HG03280 (cell line): ENCODE measurements around the gene LGALS3.

Experiments
- ATAC-seq: cut with Tn5 transposase; IDR thresholded peaks from one replicate; pipeline ENCODE4 v1.9.1; 2021; ENCODE audit warnings: mild to moderate bottlenecking, moderate library complexity; ENCODE audit not compliant: unreplicated experiment

The LGALS3 gene

DNA sequence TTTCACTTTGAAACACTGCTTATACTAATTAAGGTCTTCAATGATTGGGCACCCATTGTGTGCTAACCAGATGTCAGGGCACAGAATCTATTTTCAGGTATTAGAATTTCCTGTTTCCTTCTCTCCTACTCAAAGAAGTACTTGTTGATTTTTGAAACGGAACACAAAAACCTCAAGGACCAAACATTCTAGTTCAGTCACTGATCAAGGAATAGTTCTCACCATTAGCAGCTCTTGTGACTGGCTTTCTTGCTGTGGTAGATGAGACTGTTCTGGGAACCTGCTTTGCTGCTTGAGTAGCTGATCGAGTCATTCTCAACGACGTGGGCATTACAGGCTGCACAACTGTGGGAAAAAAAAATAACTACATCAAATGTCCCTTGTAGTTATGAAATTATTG, 51.4 kb downstream of the LGALS3 start:
- ATAC-seq = peak; percentile 61

DNA sequence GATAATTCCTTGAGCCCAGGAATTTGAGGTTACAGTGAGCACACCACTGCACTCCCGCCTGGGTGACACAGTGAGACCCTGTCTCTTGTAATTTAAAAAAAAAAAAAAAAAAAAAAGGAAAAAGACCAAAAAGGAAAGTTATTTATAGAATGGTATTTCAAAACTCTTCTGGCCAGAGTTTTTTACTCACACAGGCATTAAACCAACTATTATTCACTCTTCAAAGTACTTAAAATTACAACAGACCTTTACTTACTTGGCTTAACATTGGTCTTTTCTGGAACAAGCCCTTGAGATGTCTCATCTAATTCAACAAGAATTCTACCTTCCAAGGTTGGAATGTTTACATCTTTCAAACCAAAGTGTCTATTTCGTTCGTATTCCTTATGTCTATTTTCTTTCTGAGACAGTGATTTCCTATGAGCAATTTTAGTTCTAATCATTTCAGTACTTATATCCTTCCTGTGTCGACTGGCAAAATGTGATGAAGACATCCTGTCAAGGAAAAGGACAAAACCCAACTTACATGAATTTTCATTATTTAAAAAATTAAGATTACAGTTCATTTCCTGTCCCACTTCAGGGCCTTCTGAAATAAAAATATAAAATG, 59.7 kb downstream of the LGALS3 start:
- ATAC-seq = no peak

DNA sequence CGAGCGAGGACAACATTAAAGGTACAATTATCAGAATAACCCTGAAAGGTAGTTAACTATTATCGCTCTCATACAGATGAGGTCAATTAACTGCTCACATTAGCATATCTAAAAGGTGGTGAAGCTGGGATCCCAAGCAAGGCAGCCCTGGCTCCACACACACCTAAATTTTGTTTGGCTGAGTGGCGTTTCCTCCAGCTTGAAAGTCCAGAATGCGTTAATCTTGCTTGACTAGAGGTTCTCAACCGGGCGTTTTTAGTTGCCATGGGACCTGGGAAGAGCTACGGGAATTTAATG, 61.8 kb downstream of the LGALS3 start:
- ATAC-seq = no peak

DNA sequence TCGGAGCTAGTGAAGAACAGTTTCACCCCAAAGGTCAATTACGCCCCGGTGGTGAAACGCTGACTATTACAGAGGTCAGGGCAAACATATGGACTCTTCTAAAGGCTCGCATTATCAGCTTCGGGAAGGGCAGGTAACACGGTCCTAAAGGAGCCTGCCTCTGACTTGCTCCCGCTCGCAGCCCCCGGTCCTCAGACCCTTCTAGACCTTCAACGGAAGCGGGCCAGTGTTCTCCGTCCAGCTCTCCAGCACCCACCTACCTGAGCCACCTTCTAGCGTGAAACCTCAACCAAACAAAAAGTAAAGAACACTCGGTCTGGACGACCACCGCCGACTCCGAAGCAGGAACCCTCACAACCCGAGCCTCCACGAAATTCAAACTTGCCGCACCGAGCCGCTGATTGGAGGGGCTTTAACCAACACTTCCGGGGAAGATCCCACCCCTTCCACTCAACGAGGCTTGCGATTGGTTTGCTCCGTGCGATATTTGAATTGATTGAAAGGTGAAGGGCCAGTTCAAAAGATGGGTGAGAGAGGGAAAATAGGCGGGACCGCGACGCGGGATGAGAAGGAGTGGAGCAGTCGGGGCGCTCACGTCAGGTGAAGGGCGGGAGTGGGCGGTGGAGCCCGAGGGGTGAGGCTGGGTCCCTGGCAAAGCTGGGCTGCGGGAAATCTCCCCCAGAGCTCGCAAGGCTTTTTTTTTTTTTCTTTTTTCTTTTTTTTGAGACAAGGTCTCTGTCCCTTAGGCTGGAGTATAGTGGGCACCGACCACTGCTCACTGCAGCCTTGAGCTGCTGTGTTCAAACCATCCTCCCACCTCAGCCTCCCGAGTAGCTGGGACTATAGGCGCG, 62.4 kb downstream of the LGALS3 start, which contains the start of gene DLGAP5:
Gene DLGAP5, minus strand, starts transcription at position 383 of the 851 bp plus-strand sequence. CDS start 2,406 bp downstream, outside the sequence.
- ATAC-seq = peak; percentile 98

DNA sequence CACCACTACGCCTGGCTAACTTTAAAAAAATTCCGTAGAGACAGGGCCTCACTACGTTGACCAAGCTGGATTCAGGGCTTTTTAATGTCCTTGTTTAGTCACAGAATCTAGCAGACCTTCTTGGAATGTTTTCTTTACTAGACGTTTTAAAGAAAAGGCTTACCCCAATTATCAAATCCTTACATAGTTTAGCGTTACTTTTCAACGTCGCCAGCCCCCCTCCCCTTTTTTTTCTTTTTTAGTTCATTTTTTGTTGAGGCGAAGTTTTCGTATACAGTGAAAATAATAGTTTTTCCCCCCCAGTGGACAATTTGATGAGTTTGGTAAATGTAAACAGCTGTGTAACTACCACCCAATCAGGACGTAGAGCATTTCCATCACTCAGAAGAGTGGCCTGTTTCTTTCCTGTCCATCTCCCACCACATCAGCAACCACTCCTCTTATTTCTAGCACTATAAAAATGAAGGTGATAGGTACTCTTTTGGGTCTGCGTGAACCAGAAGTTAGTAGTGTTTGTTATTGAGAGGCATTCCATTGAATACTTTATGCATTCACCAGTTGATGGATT, 63.1 kb downstream of the LGALS3 start:
- ATAC-seq = no peak

DNA sequence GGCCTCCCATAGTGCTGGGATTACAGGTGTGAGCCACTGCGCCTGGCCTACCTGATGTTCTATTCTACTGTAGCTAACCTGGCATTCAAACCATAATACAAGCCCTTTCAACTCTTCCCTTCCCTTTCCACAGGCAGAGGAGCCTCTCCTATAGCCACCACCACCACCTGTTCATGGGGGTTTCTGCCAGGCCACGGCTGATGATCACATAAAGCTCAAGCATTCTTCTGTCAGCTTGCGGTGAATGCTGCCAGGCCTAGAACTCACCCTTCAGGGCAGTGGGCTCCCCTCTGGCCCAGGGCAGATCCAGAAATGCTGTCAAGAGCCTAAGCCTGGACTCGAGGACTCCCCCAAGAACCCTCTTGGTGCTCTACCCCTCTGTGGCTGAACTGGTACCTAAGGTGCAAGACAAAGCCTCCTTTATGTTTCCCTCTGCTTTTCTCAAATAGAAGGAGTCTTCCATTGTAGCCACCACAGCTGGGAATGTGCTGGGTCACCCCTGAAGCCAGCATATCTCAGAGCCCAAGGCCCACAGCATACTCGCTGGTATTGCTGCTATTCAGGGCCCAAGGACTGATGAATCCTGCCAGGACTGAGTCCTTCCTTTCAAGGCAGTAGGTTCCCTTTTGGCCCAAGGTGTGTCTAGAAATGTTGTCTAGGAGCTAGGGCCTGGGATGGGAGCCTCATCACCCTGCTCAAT, 65.8 kb downstream of the LGALS3 start:
- no peak for ATAC-seq
